Adrenal gland (tissue), 12 donors: ENCODE data around the gene ZMYND15. TPM values are rescaled to one million over a fixed set of nuclear protein-coding genes. Genes with fewer than 3 reads are reported as not detected.

Experiments
- DNase-seq, 7 donors: peaks; one replicate each; pipeline ENCODE4 v3.0.0-alpha.2; 2019 to 2020
- H3K27ac ChIP-seq, 5 donors: fragments of 200-600 bp; sonication (generic) in 4 of 5; 1 replicate in 3 of 5; 2 replicates in 2 of 5; pipeline versions ENCODE4 v1.5.1 to v1.8.0; 2016 to 2020; ENCODE audit warnings: mild to moderate bottlenecking in 1 of 5
- H3K27me3 ChIP-seq: fragments of 200-600 bp; 2 replicates; pipeline ENCODE4 v1.8.0; 2021
- H3K36me3 ChIP-seq, 2 donors: fragments of 200-600 bp; replicated peaks in 1 of 2; 1 replicate in 1 of 2; 2 replicates in 1 of 2; pipeline versions ENCODE4 v1.5.1 to v1.8.0; 2018 to 2022
- H3K4me1 ChIP-seq, 2 donors: fragments of 200-600 bp; replicated peaks in 1 of 2; 1 replicate in 1 of 2; 2 replicates in 1 of 2; pipeline versions ENCODE4 v1.5.1 to v1.8.0; 2018 to 2021
- H3K4me3 ChIP-seq, 4 donors: fragments of 200-600 bp; sonication (generic) in 3 of 4; one replicate each; pipeline ENCODE4 v1.5.1; 2016 to 2018
- H3K9me3 ChIP-seq, 3 donors: fragments of 200-600 bp; sonication (generic) in 1 of 3; replicated peaks in 1 of 3; 1 replicate in 2 of 3; 2 replicates in 1 of 3; pipeline versions ENCODE4 v1.5.1 to v1.8.0; 2016 to 2021
- POLR2A ChIP-seq, 2 donors: fragments of 450-650 bp; IDR thresholded peaks; one replicate each; pipeline ENCODE4 v1.6.1; 2017; ENCODE audit warnings: antibody characterized with exemption in 2 of 2, mild to moderate bottlenecking in 2 of 2, moderate library complexity in 1 of 2
- WGBS, 4 donors: extraction: QIAGEN DNeasy Blood & Tissue Kit in 2 of 4; methylation state at CpG; one replicate each; pipeline versions ENCODE4 v1.1.5 to v1.1.7; 2013 to 2017; 5-methylcytosine and 5-hydroxymethylcytosine counted together
- intact Hi-C, 2 donors: fragments of 100-400 bp; cut with DNase I; formaldehyde crosslinking; loops; one replicate each; pipeline versions ENCODE4 v1.14.1 to v1.15.0; 2022 to 2023
- polyA plus RNA-seq, 3 donors: library from polyadenylated mRNA; stranded (reverse); fragments of 200-250 nt in 2 of 3; fragments of 350-450 nt in 1 of 3; fragmentation: Illumina TruSeq in 1 of 3; extraction: RNeasy Lipid Tissue Mini Kit (QIAGEN cat#74804) in 1 of 3; gene quantifications; one replicate each; pipeline ENCODE4 v1.2.3, GENCODE V29; 2013 to 2014
- total RNA-seq, 9 donors: library from RNA; depleted of rRNA in 4 of 9; stranded (reverse); fragments of >200 nt in 4 of 9; fragments of 120-200 nt in 1 of 9; fragmentation: NEBNext Ultra II Directional in 1 of 9; extraction: Animal tissue kit (Norgen Biotek cat#: 25700) in 1 of 9; gene quantifications; one replicate each; pipeline versions ENCODE4 v1.1.0 to v1.2.4, GENCODE V29; 2013 to 2023
- TF ChIP-seq, protein P1 (sequence below), 6 experiments: fragments of 450-650 bp in 4 of 6; fragments of 200-600 bp in 2 of 6; sonication (generic) in 1 of 6; IDR thresholded peaks; 1 replicate in 5 of 6; 2 replicates in 1 of 6; pipeline versions ENCODE4 v1.5.1 to v1.8.0; 2016 to 2021; ENCODE audit warnings: antibody characterized with exemption in 6 of 6, mild to moderate bottlenecking in 2 of 6, moderate library complexity in 1 of 6
- donor health status: healthy with polysubstance abuse.
- donor health status: Bipolar disorder and iron deficiency.
- donor health status: DM: yes; HTN: yes; CAD: no.
- donor health status: DM: no; HTN: no; CAD: no.
- donor health status: DM: no; HTN: no; CAD: no.
- donor health status: DM: yes; HTN: yes; CAD: no.

The ZMYND15 gene
- total and polyA plus RNA-seq, 12 donors, result 0.18 to 8.4 (median 1.7) TPM

- no peak for DNase-seq
- TF ChIP-seq, protein P1, sequence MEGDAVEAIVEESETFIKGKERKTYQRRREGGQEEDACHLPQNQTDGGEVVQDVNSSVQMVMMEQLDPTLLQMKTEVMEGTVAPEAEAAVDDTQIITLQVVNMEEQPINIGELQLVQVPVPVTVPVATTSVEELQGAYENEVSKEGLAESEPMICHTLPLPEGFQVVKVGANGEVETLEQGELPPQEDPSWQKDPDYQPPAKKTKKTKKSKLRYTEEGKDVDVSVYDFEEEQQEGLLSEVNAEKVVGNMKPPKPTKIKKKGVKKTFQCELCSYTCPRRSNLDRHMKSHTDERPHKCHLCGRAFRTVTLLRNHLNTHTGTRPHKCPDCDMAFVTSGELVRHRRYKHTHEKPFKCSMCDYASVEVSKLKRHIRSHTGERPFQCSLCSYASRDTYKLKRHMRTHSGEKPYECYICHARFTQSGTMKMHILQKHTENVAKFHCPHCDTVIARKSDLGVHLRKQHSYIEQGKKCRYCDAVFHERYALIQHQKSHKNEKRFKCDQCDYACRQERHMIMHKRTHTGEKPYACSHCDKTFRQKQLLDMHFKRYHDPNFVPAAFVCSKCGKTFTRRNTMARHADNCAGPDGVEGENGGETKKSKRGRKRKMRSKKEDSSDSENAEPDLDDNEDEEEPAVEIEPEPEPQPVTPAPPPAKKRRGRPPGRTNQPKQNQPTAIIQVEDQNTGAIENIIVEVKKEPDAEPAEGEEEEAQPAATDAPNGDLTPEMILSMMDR (IDR thresholded peaks at IDR 0.05), result no peak
- TF ChIP-seq POLR2A (IDR thresholded peaks at IDR 0.05), result no peak
- no peaks in the 10 kb centered on the region for H3K4me1 ChIP-seq
- peaks cover 6% of the 10 kb centered on the region for H3K27me3 ChIP-seq
- H3K9me3 ChIP-seq, result no peaks in the 10 kb centered on the region
- 18 to 37% (median 22%) methylated on average over 24 to 51 of the region's 51 CpGs for WGBS, 4 donors
- H3K27ac ChIP-seq, result no peak overlapping the region
- H3K4me3 ChIP-seq, result no peak overlapping the region
- intact Hi-C loops, result no loop called here
- no peaks in the 10 kb centered on the region for H3K36me3 ChIP-seq
These were observed 5.7 kb downstream of the ZMYND15 start for GRCh38 chr17:4744999-4745969.

DNA sequence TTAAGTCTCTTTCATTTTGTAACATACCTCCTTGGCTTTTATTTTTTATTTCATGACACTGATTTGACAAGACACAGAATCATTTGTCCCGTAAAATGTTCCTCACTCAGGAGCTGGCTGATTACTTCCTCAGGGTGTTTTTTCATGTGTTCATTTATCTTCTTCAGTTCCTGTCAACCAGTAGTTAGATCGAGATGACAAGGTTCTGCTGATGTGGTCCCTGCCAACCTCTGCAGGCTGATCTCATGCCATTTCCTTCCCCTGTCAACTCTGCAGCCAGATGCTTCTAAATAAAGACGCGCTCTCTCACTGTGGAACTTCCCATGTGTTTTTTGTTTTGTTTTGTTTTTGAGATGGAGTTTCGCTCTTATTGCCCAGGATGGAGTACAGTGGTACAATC lies 8.2 kb downstream of the ZMYND15 start:
- no peaks in the 10 kb centered on the region for H3K36me3 ChIP-seq
- H3K4me1 ChIP-seq, result no peaks in the 10 kb centered on the region
- 42 to 61% (median 50%) methylated on average over 5 of the region's 5 CpGs for WGBS, 4 donors
- H3K4me3 ChIP-seq, result no peak overlapping the region
- H3K27me3 ChIP-seq, result peaks cover 6% of the 10 kb centered on the region
- H3K27ac ChIP-seq, result peak overlapping the region in 2 of 5 donors; percentile 60 to 75
- intact Hi-C loops, result no loop called here
- peak in 4 of 7 donors; percentile 40 to 74 (median 52) for DNase-seq
- H3K9me3 ChIP-seq, result no peaks in the 10 kb centered on the region
- TF ChIP-seq, protein P1 (IDR thresholded peaks at IDR 0.05), result no peak
- no peak for TF ChIP-seq POLR2A (IDR thresholded peaks at IDR 0.05)

- Histone ChIP-seq H3K4me3 (no peak overlapping the region), H3K9me3 (no peaks in the 10 kb centered on the region), H3K27me3 (peaks cover 5% of the 10 kb centered on the region), H3K4me1 (no peaks in the 10 kb centered on the region), H3K27ac (peak overlapping the region in 2 of 5 donors; percentile 30 to 75), H3K36me3 (no peaks in the 10 kb centered on the region)
- DNase-seq, result no peak
- no peak for TF ChIP-seq POLR2A (IDR thresholded peaks at IDR 0.05)
- TF ChIP-seq, protein P1 (IDR thresholded peaks at IDR 0.05), result no peak
- intact Hi-C loops, result no loop called here
- 47 to 57% (median 52%) methylated on average over 4 of the region's 4 CpGs for WGBS, 4 donors
These were observed 9.1 kb downstream of the ZMYND15 start for GRCh38 chr17:4748686-4749085.

DNA sequence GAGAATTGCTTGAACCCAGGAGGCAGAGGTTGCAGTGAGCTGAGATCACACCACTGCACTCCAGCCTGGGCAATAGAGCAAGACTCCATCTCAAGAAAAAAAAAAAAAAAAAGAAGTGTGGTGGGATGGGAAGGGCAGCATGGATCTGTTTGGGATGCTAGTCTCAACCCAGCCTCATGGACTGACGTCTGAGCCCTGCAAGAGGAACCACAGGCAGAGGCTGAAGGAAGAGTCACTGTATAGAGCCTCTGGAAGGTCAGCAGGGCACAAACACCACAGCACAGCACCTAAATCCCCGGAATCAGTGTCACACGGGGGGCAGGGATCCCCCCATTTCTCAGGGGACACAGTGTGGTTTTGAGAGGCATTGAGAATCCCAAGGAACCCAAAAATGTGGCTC lies 11.0 kb downstream of the ZMYND15 start:
- no peak for TF ChIP-seq POLR2A (IDR thresholded peaks at IDR 0.05)
- TF ChIP-seq, protein P1 (IDR thresholded peaks at IDR 0.05), result no peak
- no peak overlapping the region for H3K27ac ChIP-seq
- H3K9me3 ChIP-seq, result no peaks in the 10 kb centered on the region
- H3K27me3 ChIP-seq, result no peaks in the 10 kb centered on the region
- H3K4me1 ChIP-seq, result no peaks in the 10 kb centered on the region
- intact Hi-C loops, result no loop called here
- H3K4me3 ChIP-seq, result no peak overlapping the region
- no peaks in the 10 kb centered on the region for H3K36me3 ChIP-seq
- 26 to 39% (median 33%) methylated on average over 3 of the region's 3 CpGs for WGBS, 4 donors
- DNase-seq, result no peak
